HFF-Myc (cell line): ENCODE data around the gene DPP10.

Source experiments
- DNase-seq: peaks from one replicate; pipeline ENCODE4 v3.0.0-alpha.2; 2011; ENCODE audit warnings: low read depth; ENCODE audit errors: extremely low read depth
- H3K4me3 ChIP-seq: replicated peaks from 2 replicates; pipeline ENCODE4 v1.5.1; 2011; ENCODE audit warnings: low read depth, mild to moderate bottlenecking, control low read depth, low read length
- CTCF ChIP-seq: IDR thresholded peaks from 2 replicates; pipeline ENCODE4 v1.5.1; 2012; ENCODE audit warnings: mild to moderate bottlenecking, low read depth, low read length, control low read depth; ENCODE audit errors: missing control alignments

The DPP10 gene

GRCh38 chr2:114553027-114553426 lies 110.6 kb downstream of the DPP10 start:
- no peak overlapping the region for H3K4me3 ChIP-seq
- no peak for TF ChIP-seq CTCF
- no peak for DNase-seq

GRCh38 chr2:114569166-114569565 lies 126.7 kb downstream of the DPP10 start:
- H3K4me3 ChIP-seq, result no peak overlapping the region
- no peak for TF ChIP-seq CTCF
- no peak for DNase-seq

- no peak for TF ChIP-seq CTCF
- no peak overlapping the region for H3K4me3 ChIP-seq
- no peak for DNase-seq
These were observed 135.2 kb downstream of the DPP10 start for GRCh38 chr2:114577657-114578056.

- DNase-seq, result no peak
- no peak for TF ChIP-seq CTCF
- H3K4me3 ChIP-seq, result no peak overlapping the region
These were observed 137.1 kb downstream of the DPP10 start for GRCh38 chr2:114579542-114579941.

GRCh38 chr2:114580691-114581090 lies 138.2 kb downstream of the DPP10 start:
- TF ChIP-seq CTCF, result no peak
- no peak for DNase-seq
- H3K4me3 ChIP-seq, result no peak overlapping the region

DNA sequence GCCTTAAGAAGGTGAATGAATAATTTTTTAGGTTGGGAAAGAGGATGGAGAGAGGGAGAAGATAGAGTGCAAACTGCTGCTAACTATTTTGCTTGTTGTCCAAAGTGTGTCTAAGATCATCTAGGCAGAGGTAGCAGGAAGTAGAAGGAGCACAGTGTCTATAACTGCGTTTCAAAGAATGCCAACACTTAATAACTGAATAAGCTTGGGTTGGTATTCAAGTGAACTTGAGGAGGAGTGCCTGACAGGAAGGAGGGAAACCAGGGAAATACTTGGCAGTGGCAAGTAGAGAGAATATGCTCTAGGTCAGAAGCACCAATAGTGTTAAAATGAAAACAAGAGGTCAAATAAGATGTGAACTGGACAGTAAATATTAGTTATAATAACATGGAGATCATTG lies 155.9 kb downstream of the DPP10 start:
- no peak overlapping the region for H3K4me3 ChIP-seq
- TF ChIP-seq CTCF, result no peak
- DNase-seq, result no peak

DNA sequence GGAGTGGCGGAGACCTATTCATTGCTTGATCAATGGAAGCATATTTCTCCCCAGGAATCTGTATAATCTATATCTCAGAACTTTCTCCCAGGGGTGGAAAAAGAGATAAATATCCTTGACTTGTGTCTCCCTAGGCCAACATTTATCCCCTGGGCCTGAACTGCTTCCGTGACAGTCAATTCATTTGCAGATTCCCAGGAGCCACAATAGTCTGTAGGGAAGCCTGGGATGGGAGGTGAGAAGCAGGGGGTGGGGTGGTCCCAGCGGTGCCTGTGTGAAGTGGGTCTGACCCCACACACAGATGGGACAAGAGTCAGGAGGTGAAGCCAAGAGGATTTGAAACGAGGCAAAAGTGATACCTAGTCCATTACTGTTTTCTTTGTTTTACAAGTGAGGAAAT lies 166.8 kb downstream of the DPP10 start:
- TF ChIP-seq CTCF, result no peak
- DNase-seq, result no peak
- no peak overlapping the region for H3K4me3 ChIP-seq
